HEK293 (cell line): Measurements from ENCODE around the gene ZNF787.

Experiments used
- CTCF ChIA-PET: fragments of 350-600 bp; formaldehyde crosslinking; extraction: SDS; loops from one replicate; lab custom pipeline; 2021; ENCODE audit warnings: antibody characterized with exemption; lab: Yijun Ruan, JAX
- POLR2A ChIA-PET: fragments of 300-600 bp; formaldehyde crosslinking; extraction: SDS; loops from one replicate; lab custom pipeline; 2020; ENCODE audit warnings: antibody characterized with exemption, inconsistent platforms; lab: Yijun Ruan, JAX
- H3K27ac ChIP-seq: fragments of 200-500 bp; sonication (Bioruptor generic); 2 replicates; pipeline ENCODE4 v1.5.1; 2014; ENCODE audit warnings: low read depth, low read length, control low read depth, inconsistent platforms; ENCODE audit errors: extremely low read depth
- H3K36me3 ChIP-seq, 2 experiments: fragments of 200-500 bp in 1 of 2; sonication (Bioruptor generic) in 1 of 2; 1 replicate in 1 of 2; 2 replicates in 1 of 2; pipeline ENCODE4 v1.5.1; 2014 to 2017; ENCODE audit warnings: inconsistent platforms in 2 of 2, low read length in 2 of 2; ENCODE audit not compliant: control insufficient read depth in 2 of 2, insufficient read depth in 1 of 2
- H3K4me1 ChIP-seq: fragments of 200-500 bp; sonication (Bioruptor generic); 2 replicates; pipeline ENCODE4 v1.5.1; 2014; ENCODE audit warnings: mild to moderate bottlenecking, low read length, inconsistent platforms; ENCODE audit not compliant: control insufficient read depth, insufficient read depth
- H3K4me3 ChIP-seq: 2 replicates; pipeline ENCODE4 v1.5.1; 2011; ENCODE audit warnings: low read depth, mild to moderate bottlenecking, control low read depth, low read length, moderate library complexity
- H3K9me3 ChIP-seq: fragments of 200-500 bp; sonication (Bioruptor generic); 2 replicates; pipeline ENCODE4 v1.5.1; 2014; ENCODE audit warnings: low read depth, low read length, inconsistent platforms; ENCODE audit not compliant: control insufficient read depth, insufficient read depth
- GLIS1 ChIP-seq: fragments of 450-650 bp; formaldehyde crosslinking; IDR thresholded peaks from 2 replicates; pipeline ENCODE4 v1.5.1; 2016; ENCODE audit warnings: missing biosample characterization, missing genetic modification characterization
- HIC1 ChIP-seq: fragments of 450-650 bp; formaldehyde crosslinking; IDR thresholded peaks from 2 replicates; pipeline ENCODE4 v1.5.1; 2016; ENCODE audit warnings: missing biosample characterization, missing genetic modification characterization
- KLF10 ChIP-seq: fragments of 450-650 bp; IDR thresholded peaks from 2 replicates; pipeline ENCODE4 v1.5.1; 2018; ENCODE audit warnings: missing biosample characterization, mild to moderate bottlenecking, missing genetic modification characterization
- KLF16 ChIP-seq: fragments of 450-650 bp; formaldehyde crosslinking; IDR thresholded peaks from 2 replicates; pipeline ENCODE4 v1.5.1; 2017; ENCODE audit warnings: missing biosample characterization, missing genetic modification characterization
- MEIS1 ChIP-seq: sonication (generic); formaldehyde crosslinking; IDR thresholded peaks from 2 replicates; pipeline ENCODE4 v1.8.1; 2022; ENCODE audit warnings: missing genetic modification reagents, mild to moderate bottlenecking, borderline replicate concordance
- RBAK ChIP-seq: fragments of 450-650 bp; formaldehyde crosslinking; IDR thresholded peaks from 2 replicates; pipeline ENCODE4 v1.5.1; 2016; ENCODE audit warnings: missing biosample characterization, missing genetic modification characterization
- SETDB1 ChIP-seq: IDR thresholded peaks from one replicate; pipeline ENCODE4 v1.6.1; 2017; ENCODE audit warnings: mild to moderate bottlenecking, low read length, moderate library complexity, mixed read lengths; ENCODE audit not compliant: insufficient read length
- SP2 ChIP-seq: fragments of 450-650 bp; formaldehyde crosslinking; IDR thresholded peaks from 2 replicates; pipeline ENCODE4 v1.5.1; 2016; ENCODE audit warnings: missing biosample characterization, missing genetic modification characterization
- SP7 ChIP-seq: fragments of 450-650 bp; formaldehyde crosslinking; IDR thresholded peaks from 2 replicates; pipeline ENCODE4 v1.5.1; 2016; ENCODE audit warnings: missing biosample characterization, missing genetic modification characterization
- ZBTB1 ChIP-seq: fragments of 450-650 bp; formaldehyde crosslinking; IDR thresholded peaks from 2 replicates; pipeline ENCODE4 v1.5.1; 2016; ENCODE audit warnings: missing biosample characterization, missing genetic modification characterization
- ZBTB11 ChIP-seq: fragments of 450-650 bp; formaldehyde crosslinking; conservative IDR thresholded peaks from 2 replicates; pipeline ENCODE4 v1.5.1; 2016; ENCODE audit warnings: low read depth, missing biosample characterization, missing genetic modification characterization
- ZFHX2 ChIP-seq: fragments of 450-650 bp; formaldehyde crosslinking; conservative IDR thresholded peaks from 2 replicates; pipeline ENCODE4 v1.5.1; 2016; ENCODE audit warnings: missing biosample characterization, missing genetic modification characterization
- ZIC2 ChIP-seq: fragments of 450-650 bp; formaldehyde crosslinking; IDR thresholded peaks from 2 replicates; pipeline ENCODE4 v1.5.1; 2016; ENCODE audit warnings: missing biosample characterization, missing genetic modification characterization
- ZNF510 ChIP-seq: fragments of 450-650 bp; formaldehyde crosslinking; IDR thresholded peaks from 2 replicates; pipeline ENCODE4 v1.5.1; 2018; ENCODE audit warnings: mild to moderate bottlenecking, missing genetic modification characterization, missing biosample characterization; ENCODE audit not compliant: insufficient replicate concordance
- ZNF561 ChIP-seq: fragments of 450-650 bp; IDR thresholded peaks from 2 replicates; pipeline ENCODE4 v1.5.1; 2018; ENCODE audit warnings: missing biosample characterization, missing genetic modification characterization, borderline replicate concordance
- ZNF600 ChIP-seq: fragments of 450-650 bp; formaldehyde crosslinking; IDR thresholded peaks from 2 replicates; pipeline ENCODE4 v1.5.1; 2016; ENCODE audit warnings: missing biosample characterization, missing genetic modification characterization
- ZNF777 ChIP-seq: fragments of 450-650 bp; formaldehyde crosslinking; IDR thresholded peaks from 2 replicates; pipeline ENCODE4 v1.5.1; 2017; ENCODE audit warnings: missing biosample characterization, missing genetic modification characterization, borderline replicate concordance
- ZSCAN30 ChIP-seq: fragments of 450-650 bp; IDR thresholded peaks from 2 replicates; pipeline ENCODE4 v1.5.1; 2018; ENCODE audit warnings: missing biosample characterization, mild to moderate bottlenecking, missing genetic modification characterization, moderate library complexity
- ZXDB ChIP-seq: fragments of 450-650 bp; formaldehyde crosslinking; IDR thresholded peaks from 2 replicates; pipeline ENCODE4 v1.5.1; 2016; ENCODE audit warnings: missing biosample characterization, missing genetic modification characterization

ZNF787 gene

GRCh38 chr19:56112313-56112709, 8.8 kb downstream of the ZNF787 start:
- Histone ChIP-seq H3K36me3 (peaks cover 0 to 10% of the 10 kb centered on the region in 2 experiments; a peak in 2 of 3 replicates), H3K27ac (no peak overlapping the region), H3K9me3 (no peaks in the 10 kb centered on the region), H3K4me3 (no peak overlapping the region), H3K4me1 (peaks cover 22% of the 10 kb centered on the region)
- POLR2A ChIA-PET = no interaction called here
- CTCF ChIA-PET = interaction anchor here (0.6 kb wide), 1 partner anchor 52 kb away, joined by 3 read pairs; no protein-coding TSS in a partner anchor
- TF ChIP-seq SP2 (tag by site-specific recombination) = 0 out of 2 replicates have a peak, but pooled peaks have one; percentile 17
- 0 out of 2 replicates have a peak, but pooled peaks have one; percentile 31 for TF ChIP-seq SP7 (tag by site-specific recombination)
- TF ChIP-seq KLF16 (tag by site-specific recombination) = no peak

GRCh38 chr19:56111601-56112312, 9.3 kb downstream of the ZNF787 start:
- 0 out of 2 replicates have a peak, but pooled peaks have one; percentile 14 for TF ChIP-seq ZNF600 (tag by site-specific recombination)
- TF ChIP-seq ZBTB11 = no peak
- peak; percentile 25; the same call in 1 of the 2 replicates for TF ChIP-seq ZXDB
- TF ChIP-seq SP2 (tag by site-specific recombination) = peak; percentile 38
- Histone ChIP-seq H3K9me3 (no peaks in the 10 kb centered on the region), H3K27ac (no peak overlapping the region), H3K4me1 (peaks cover 22% of the 10 kb centered on the region), H3K4me3 (no peak overlapping the region), H3K36me3 (peaks cover 0 to 7% of the 10 kb centered on the region in 2 experiments; a peak in 2 of 3 replicates)
- ChIA-PET POLR2A (no interaction called here), CTCF (interaction anchor here (0.6 kb wide), 1 partner anchor 52 kb away, joined by 3 read pairs; no protein-coding TSS in a partner anchor)

GRCh38 chr19:56110515-56111448, 10.3 kb downstream of the ZNF787 start:
- Histone ChIP-seq H3K36me3 (peaks cover 0 to 6% of the 10 kb centered on the region in 2 experiments; a peak in 2 of 3 replicates), H3K27ac (peak overlapping the region; percentile 49; the same call in 1 of the 2 replicates), H3K4me3 (no peak overlapping the region), H3K9me3 (no peaks in the 10 kb centered on the region), H3K4me1 (peaks cover 26% of the 10 kb centered on the region)
- ChIA-PET POLR2A (interaction anchor here (1.2 kb wide), 1 partner anchor 30 kb away, joined by 4 read pairs; the partner anchor contains the start of gene ZNF444), CTCF (no interaction called here)
- TF ChIP-seq KLF10 (no peak), GLIS1 (tag by site-specific recombination) (peak; percentile 45; the same call in 1 of the 2 replicates), ZNF561 (no peak), ZBTB1 (tag by site-specific recombination) (no peak), ZNF777 (tag by site-specific recombination) (no peak), ZFHX2 (0 out of 2 replicates have a peak, but pooled peaks have one; percentile 32), ZSCAN30 (tag by site-specific recombination) (no peak), MEIS1 (CRISPR knock-in tag) (no peak), HIC1 (tag by site-specific recombination) (no peak), ZNF510 (no peak), ZBTB11 (no peak), ZIC2 (tag by site-specific recombination) (peak; percentile 91), SETDB1 (no peak), RBAK (tag by site-specific recombination) (no peak)
